GM23338 (cell line): ENCODE measurements around the gene STRN4. TPM values are rescaled to one million over a fixed set of nuclear protein-coding genes. Genes with fewer than 3 reads are reported as not detected.
A peak's percentile ranks its signal among the peaks of the same experiment; 100 is the strongest.

ENCODE experiments used
- ATAC-seq: fragments of 200-7000 bp; cut with Tn5 transposase; 3 replicates; pipeline ENCODE4 v1.9.1; 2020
- DNase-seq: peaks from one replicate; pipeline ENCODE4 v3.0.0-alpha.2; 2015; ENCODE audit warnings: low spot score
- H2AFZ ChIP-seq: fragments of 200-600 bp; sonication (generic); 2 replicates; pipeline ENCODE4 v1.8.0; 2016; ENCODE audit warnings: antibody characterized with exemption, mild to moderate bottlenecking, moderate library complexity
- H3F3A ChIP-seq: fragments of 200-600 bp; sonication (generic); replicated peaks from 2 replicates; pipeline ENCODE4 v1.8.0; 2017; ENCODE audit warnings: antibody characterized with exemption, mixed run types, low read depth
- H3K27ac ChIP-seq: fragments of 200-600 bp; sonication (generic); 2 replicates; pipeline ENCODE4 v1.6.1; 2016; ENCODE audit warnings: low read depth
- H3K27me3 ChIP-seq: fragments of 200-600 bp; sonication (generic); 2 replicates; pipeline ENCODE4 v1.8.0; 2016; ENCODE audit warnings: mild to moderate bottlenecking, mixed run types, moderate library complexity; ENCODE audit not compliant: insufficient read depth
- H3K36me3 ChIP-seq: fragments of 200-600 bp; sonication (generic); 2 replicates; pipeline ENCODE4 v1.8.0; 2016; ENCODE audit warnings: mild to moderate bottlenecking; ENCODE audit not compliant: insufficient read depth
- H3K4me1 ChIP-seq: fragments of 200-600 bp; sonication (generic); 2 replicates; pipeline ENCODE4 v1.8.0; 2016; ENCODE audit warnings: mild to moderate bottlenecking, moderate library complexity; ENCODE audit not compliant: insufficient read depth
- H3K4me2 ChIP-seq: fragments of 200-600 bp; sonication (generic); 2 replicates; pipeline ENCODE4 v1.7.1; 2017; ENCODE audit warnings: mixed run types
- H3K4me3 ChIP-seq: fragments of 200-600 bp; sonication (generic); 2 replicates; pipeline ENCODE4 v1.6.1; 2016; ENCODE audit warnings: mixed run types
- H3K79me2 ChIP-seq: fragments of 200-600 bp; sonication (generic); replicated peaks from 2 replicates; pipeline ENCODE4 v1.8.0; 2017; ENCODE audit warnings: mild to moderate bottlenecking; ENCODE audit not compliant: insufficient read depth
- H3K9me2 ChIP-seq: fragments of 200-600 bp; sonication (generic); 2 replicates; pipeline ENCODE4 v1.8.0; 2017; ENCODE audit not compliant: insufficient read depth
- H4K20me1 ChIP-seq: fragments of 200-600 bp; sonication (generic); replicated peaks from 2 replicates; pipeline ENCODE4 v1.8.0; 2017; ENCODE audit warnings: mild to moderate bottlenecking; ENCODE audit not compliant: insufficient read depth
- H3K27ac Mint-ChIP-seq: 2 replicates; pipeline ENCODE4 v1.8.0; 2020; ENCODE audit warnings: inconsistent platforms, mild to moderate bottlenecking, moderate library complexity, mixed read lengths
- H3K27me3 Mint-ChIP-seq: 3 replicates; pipeline ENCODE4 v1.8.0; 2022; ENCODE audit warnings: low read depth, mild to moderate bottlenecking, moderate library complexity, mixed read lengths, inconsistent platforms; ENCODE audit not compliant: insufficient read depth, poor library complexity
- H3K36me3 Mint-ChIP-seq: 3 replicates; pipeline ENCODE4 v1.8.0; 2021; ENCODE audit warnings: low read depth, mild to moderate bottlenecking, inconsistent platforms, moderate library complexity, mixed read lengths
- H3K4me1 Mint-ChIP-seq: 3 replicates; pipeline ENCODE4 v1.8.0; 2020; ENCODE audit warnings: mild to moderate bottlenecking, inconsistent platforms, mixed read lengths
- H3K4me3 Mint-ChIP-seq: 3 replicates; pipeline ENCODE4 v1.8.0; 2021; ENCODE audit warnings: moderate library complexity, mild to moderate bottlenecking, inconsistent platforms, mixed read lengths
- H3K9me3 Mint-ChIP-seq: 3 replicates; pipeline ENCODE4 v1.8.0; 2020; ENCODE audit warnings: moderate library complexity, mild to moderate bottlenecking, inconsistent platforms, mixed read lengths
- CREB1 ChIP-seq: fragments of 250-450 bp; sonication (Bioruptor Pico); IDR thresholded peaks from 2 replicates; pipeline ENCODE4 v1.5.0; 2020; ENCODE audit warnings: low read depth, mild to moderate bottlenecking, moderate library complexity
- EZH2phosphoT487 ChIP-seq: fragments of 200-600 bp; sonication (generic); IDR thresholded peaks from one replicate; pipeline ENCODE4 v1.8.1; 2018; ENCODE audit warnings: antibody characterized with exemption; ENCODE audit not compliant: unreplicated experiment
- JUNB ChIP-seq: IDR thresholded peaks from one replicate; pipeline ENCODE4 v1.6.1; 2016; ENCODE audit warnings: antibody characterized with exemption; ENCODE audit not compliant: unreplicated experiment
- NANOG ChIP-seq: IDR thresholded peaks from 2 replicates; pipeline ENCODE4 v1.6.1; 2016; ENCODE audit warnings: antibody characterized with exemption, borderline replicate concordance
- POLR2AphosphoS5 ChIP-seq: IDR thresholded peaks from 2 replicates; pipeline ENCODE4 v1.6.1; 2016; ENCODE audit warnings: antibody characterized with exemption, low read depth
- ZNF331 ChIP-seq: fragments of 250-450 bp; sonication (Bioruptor Pico); IDR thresholded peaks from 2 replicates; pipeline ENCODE4 v1.5.0; 2020; ENCODE audit warnings: low read depth, mild to moderate bottlenecking, moderate library complexity
- polyA plus RNA-seq: library from polyadenylated mRNA; unstranded; fragments of >200 nt; fragmentation: Nextera tagmentation; extraction: Ambion mirVana; gene quantifications from 2 replicates; pipeline ENCODE4 v1.2.1, GENCODE V29; 2016
- total RNA-seq: library from RNA; depleted of rRNA; stranded (reverse); fragments of >200 nt; shearing (Covaris generic); gene quantifications from 2 replicates; pipeline ENCODE4 v1.2.3, GENCODE V29; 2014
- TF ChIP-seq, protein P1 (sequence below): IDR thresholded peaks from one replicate; pipeline ENCODE4 v1.6.1; 2018; ENCODE audit warnings: antibody characterized with exemption; ENCODE audit not compliant: unreplicated experiment

STRN4 gene
- total and polyA plus RNA-seq, 2 experiments from 2014 or later = 62.1 to 140 TPM

DNA sequence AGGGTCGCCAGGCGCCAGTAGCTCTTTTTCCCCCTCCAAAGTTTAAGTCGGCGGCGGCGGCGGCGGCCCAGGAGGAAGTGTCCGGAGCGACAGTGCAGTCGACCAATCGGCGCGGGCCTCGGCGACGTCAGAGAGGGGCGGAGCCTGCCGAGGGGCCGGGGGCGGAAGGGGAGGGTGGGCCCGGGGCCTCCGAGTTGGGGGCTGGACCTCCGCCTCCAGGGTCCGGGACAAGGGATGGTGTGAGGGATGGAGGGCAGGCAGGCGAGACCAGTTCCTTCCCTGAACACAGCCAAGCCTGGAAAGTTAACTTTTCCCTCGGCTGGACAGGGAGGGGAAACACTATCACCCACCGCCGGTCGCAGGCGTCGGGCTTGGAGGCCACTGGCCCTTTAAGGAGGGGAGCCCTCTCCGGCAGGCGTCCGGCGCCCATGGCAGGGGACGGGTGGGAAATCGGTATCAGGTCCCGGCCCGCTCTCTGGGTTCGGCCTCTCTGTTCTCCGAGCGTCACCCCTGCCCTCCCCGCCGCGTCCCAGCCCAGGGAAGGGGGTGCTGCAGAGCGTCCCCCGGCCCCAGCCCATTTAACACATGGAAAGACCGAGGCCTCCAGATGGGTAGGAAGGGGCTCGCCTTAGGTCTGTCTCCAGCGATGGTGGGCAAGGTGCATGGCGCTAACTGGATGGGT is 29.1 kb downstream of the STRN4 start, which contains the start of gene PRKD2:
PRKD2 (minus strand) TSS at position 81 of the 682 bp plus-strand sequence. CDS start 744 bp downstream, outside the sequence.
- H2AFZ ChIP-seq = peak within 1 kb of the TSS; percentile 66

DNA sequence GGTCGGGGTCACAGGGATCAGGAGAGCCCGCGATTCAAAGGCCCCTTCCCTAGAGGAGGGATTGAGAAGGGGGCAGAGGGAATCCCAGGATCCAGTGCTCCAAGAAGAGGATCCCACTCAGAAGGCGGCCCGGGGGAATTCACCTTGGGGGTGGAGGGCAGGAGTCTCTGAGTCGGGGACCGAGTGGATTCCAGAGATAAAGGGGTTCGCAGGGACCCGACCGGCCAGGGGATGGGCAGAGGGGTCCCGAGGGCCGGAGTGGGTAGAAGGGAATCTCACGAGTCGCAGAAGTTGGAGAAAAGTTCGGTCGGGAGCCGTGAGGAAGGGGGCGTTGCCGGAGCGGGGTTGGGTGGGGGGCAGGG is 29.6 kb downstream of the STRN4 start:
- peaks cover 27% of the 10 kb centered on the region for H3K4me1 Mint-ChIP-seq
- H3K36me3 Mint-ChIP-seq = peaks cover 18% of the 10 kb centered on the region
- TF ChIP-seq, protein P1, sequence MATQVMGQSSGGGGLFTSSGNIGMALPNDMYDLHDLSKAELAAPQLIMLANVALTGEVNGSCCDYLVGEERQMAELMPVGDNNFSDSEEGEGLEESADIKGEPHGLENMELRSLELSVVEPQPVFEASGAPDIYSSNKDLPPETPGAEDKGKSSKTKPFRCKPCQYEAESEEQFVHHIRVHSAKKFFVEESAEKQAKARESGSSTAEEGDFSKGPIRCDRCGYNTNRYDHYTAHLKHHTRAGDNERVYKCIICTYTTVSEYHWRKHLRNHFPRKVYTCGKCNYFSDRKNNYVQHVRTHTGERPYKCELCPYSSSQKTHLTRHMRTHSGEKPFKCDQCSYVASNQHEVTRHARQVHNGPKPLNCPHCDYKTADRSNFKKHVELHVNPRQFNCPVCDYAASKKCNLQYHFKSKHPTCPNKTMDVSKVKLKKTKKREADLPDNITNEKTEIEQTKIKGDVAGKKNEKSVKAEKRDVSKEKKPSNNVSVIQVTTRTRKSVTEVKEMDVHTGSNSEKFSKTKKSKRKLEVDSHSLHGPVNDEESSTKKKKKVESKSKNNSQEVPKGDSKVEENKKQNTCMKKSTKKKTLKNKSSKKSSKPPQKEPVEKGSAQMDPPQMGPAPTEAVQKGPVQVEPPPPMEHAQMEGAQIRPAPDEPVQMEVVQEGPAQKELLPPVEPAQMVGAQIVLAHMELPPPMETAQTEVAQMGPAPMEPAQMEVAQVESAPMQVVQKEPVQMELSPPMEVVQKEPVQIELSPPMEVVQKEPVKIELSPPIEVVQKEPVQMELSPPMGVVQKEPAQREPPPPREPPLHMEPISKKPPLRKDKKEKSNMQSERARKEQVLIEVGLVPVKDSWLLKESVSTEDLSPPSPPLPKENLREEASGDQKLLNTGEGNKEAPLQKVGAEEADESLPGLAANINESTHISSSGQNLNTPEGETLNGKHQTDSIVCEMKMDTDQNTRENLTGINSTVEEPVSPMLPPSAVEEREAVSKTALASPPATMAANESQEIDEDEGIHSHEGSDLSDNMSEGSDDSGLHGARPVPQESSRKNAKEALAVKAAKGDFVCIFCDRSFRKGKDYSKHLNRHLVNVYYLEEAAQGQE = no peak
- TF ChIP-seq EZH2phosphoT487 (no peak), ZNF331 (no peak), NANOG (no peak), JUNB (no peak)
- Histone ChIP-seq H3K9me2 (no peaks in the 10 kb centered on the region), H3K79me2 (peaks cover 33% of the 10 kb centered on the region), H4K20me1 (peaks cover 9% of the 10 kb centered on the region), H3K27ac (peak overlapping the region; percentile 92), H3K4me1 (peaks cover 25% of the 10 kb centered on the region), H3K36me3 (no peaks in the 10 kb centered on the region), H3K4me3 (peak overlapping the region; percentile 97), H3K4me2 (peak overlapping the region; percentile 77), H2AFZ (peak overlapping the region; percentile 66), H3F3A (peaks cover 19% of the 10 kb centered on the region; the same call in 1 of the 2 replicates), H3K27me3 (no peaks in the 10 kb centered on the region)
- peak overlapping the region; percentile 97 for H3K4me3 Mint-ChIP-seq
- DNase-seq = peak; percentile 44
- H3K9me3 Mint-ChIP-seq = no peaks in the 10 kb centered on the region
- H3K27ac Mint-ChIP-seq = peak overlapping the region; percentile 89
- peaks cover 19% of the 10 kb centered on the region for H3K27me3 Mint-ChIP-seq
- ATAC-seq = no peak; the same call in 1 of the 3 replicates

More for the DNA sequence above, 29.1 kb downstream of the STRN4 start, which contains the start of gene PRKD2:
- TF ChIP-seq POLR2AphosphoS5 (peak; percentile 79), CREB1 (CRISPR knock-in tag) (peak; percentile 86), JUNB (no peak)
- peak within 1 kb of the TSS; percentile 77 for H3K4me2 ChIP-seq
- no peaks in the 10 kb centered on the region for H3K9me2 ChIP-seq
- Mint-ChIP-seq H3K9me3 (no peaks in the 10 kb centered on the region), H3K27ac (peak within 1 kb of the TSS; percentile 89), H3K4me3 (peak within 1 kb of the TSS; percentile 97), H3K4me1 (peaks cover 29% of the 10 kb centered on the region), H3K36me3 (peaks cover 23% of the 10 kb centered on the region), H3K27me3 (peaks cover 20% of the 10 kb centered on the region)
- peak within 1 kb of the TSS; percentile 92 for H3K27ac ChIP-seq
- H3K4me3 ChIP-seq = peak within 1 kb of the TSS; percentile 97
- peaks cover 9% of the 10 kb centered on the region for H4K20me1 ChIP-seq
- H3K4me1 ChIP-seq = peaks cover 25% of the 10 kb centered on the region
- H3K27me3 ChIP-seq = no peaks in the 10 kb centered on the region
- ATAC-seq (peak; percentile 58), DNase-seq (peak; percentile 95)
- no peaks in the 10 kb centered on the region for H3K36me3 ChIP-seq
- peaks cover 16% of the 10 kb centered on the region; the same call in 1 of the 2 replicates for H3F3A ChIP-seq
- H3K79me2 ChIP-seq = peaks cover 28% of the 10 kb centered on the region
